MM.1S (cell line): Measurements from ENCODE around the gene KCNIP3.

Source experiments
- DNase-seq: peaks from one replicate; pipeline ENCODE4 v3.0.0-alpha.2; 2015
- H2AFZ ChIP-seq: fragments of 300-600 bp; sonication (generic); 2 replicates; pipeline ENCODE4 v1.6.0; 2016; ENCODE audit warnings: antibody characterized with exemption, low read length
- H3F3A ChIP-seq: fragments of 300-600 bp; sonication (generic); 2 replicates; pipeline ENCODE4 v1.6.1; 2016; ENCODE audit warnings: mild to moderate bottlenecking, antibody characterized with exemption, low read length, moderate library complexity, mixed read lengths; ENCODE audit not compliant: insufficient read depth
- H3K27ac ChIP-seq: fragments of 300-600 bp; sonication (generic); 2 replicates; pipeline ENCODE4 v1.5.1; 2016; ENCODE audit warnings: mild to moderate bottlenecking, low read length
- H3K27me3 ChIP-seq: fragments of 300-600 bp; sonication (generic); replicated peaks from 2 replicates; pipeline ENCODE4 v1.6.0; 2016; ENCODE audit warnings: low read length; ENCODE audit not compliant: insufficient read depth
- H3K36me3 ChIP-seq: fragments of 300-600 bp; sonication (generic); replicated peaks from 2 replicates; pipeline ENCODE4 v1.6.1; 2016; ENCODE audit warnings: mild to moderate bottlenecking, low read length, mixed read lengths; ENCODE audit not compliant: insufficient read depth
- H3K4me1 ChIP-seq: fragments of 300-600 bp; sonication (generic); 2 replicates; pipeline ENCODE4 v1.6.1; 2016; ENCODE audit warnings: low read length, mixed read lengths
- H3K4me2 ChIP-seq: fragments of 300-600 bp; sonication (generic); 2 replicates; pipeline ENCODE4 v1.6.0; 2016; ENCODE audit warnings: low read depth, low read length
- H3K4me3 ChIP-seq: fragments of 300-600 bp; sonication (generic); 2 replicates; pipeline ENCODE4 v1.5.1; 2016; ENCODE audit warnings: low read length, mixed read lengths
- H3K79me2 ChIP-seq: fragments of 300-600 bp; sonication (generic); 2 replicates; pipeline ENCODE4 v1.6.1; 2016; ENCODE audit warnings: mixed run types, low read length, mixed read lengths
- H3K9ac ChIP-seq: fragments of 300-600 bp; sonication (generic); 2 replicates; pipeline ENCODE4 v1.6.1; 2016; ENCODE audit warnings: low read length, mixed read lengths
- H3K9me2 ChIP-seq: fragments of 300-600 bp; sonication (generic); replicated peaks from 2 replicates; pipeline ENCODE4 v1.6.1; 2016; ENCODE audit warnings: mild to moderate bottlenecking, low read length, mixed read lengths; ENCODE audit not compliant: insufficient read depth
- H3K9me3 ChIP-seq: fragments of 300-600 bp; sonication (generic); replicated peaks from 2 replicates; pipeline ENCODE4 v1.6.1; 2016; ENCODE audit warnings: mild to moderate bottlenecking, low read length, mixed read lengths; ENCODE audit not compliant: insufficient read depth
- H4K20me1 ChIP-seq: fragments of 300-600 bp; sonication (generic); 2 replicates; pipeline ENCODE4 v1.6.1; 2016; ENCODE audit warnings: mild to moderate bottlenecking, low read length, moderate library complexity, mixed read lengths; ENCODE audit not compliant: insufficient read depth
- EZH2 ChIP-seq: fragments of 300-600 bp; sonication (generic); optimal IDR thresholded peaks from 2 replicates; pipeline ENCODE3; 2017; ENCODE audit warnings: low read depth, mild to moderate bottlenecking, antibody characterized with exemption, low read length, mixed read lengths
- EZH2phosphoT487 ChIP-seq: fragments of 300-600 bp; sonication (generic); IDR thresholded peaks from 2 replicates; pipeline ENCODE4 v1.6.1; 2018; ENCODE audit warnings: antibody characterized with exemption, low read length
- TF ChIP-seq, protein P1 (sequence below): fragments of 300-600 bp; sonication (generic); IDR thresholded peaks from 2 replicates; pipeline ENCODE4 v1.5.1; 2016; ENCODE audit warnings: antibody characterized with exemption, low read length, mixed read lengths

Gene KCNIP3

DNA sequence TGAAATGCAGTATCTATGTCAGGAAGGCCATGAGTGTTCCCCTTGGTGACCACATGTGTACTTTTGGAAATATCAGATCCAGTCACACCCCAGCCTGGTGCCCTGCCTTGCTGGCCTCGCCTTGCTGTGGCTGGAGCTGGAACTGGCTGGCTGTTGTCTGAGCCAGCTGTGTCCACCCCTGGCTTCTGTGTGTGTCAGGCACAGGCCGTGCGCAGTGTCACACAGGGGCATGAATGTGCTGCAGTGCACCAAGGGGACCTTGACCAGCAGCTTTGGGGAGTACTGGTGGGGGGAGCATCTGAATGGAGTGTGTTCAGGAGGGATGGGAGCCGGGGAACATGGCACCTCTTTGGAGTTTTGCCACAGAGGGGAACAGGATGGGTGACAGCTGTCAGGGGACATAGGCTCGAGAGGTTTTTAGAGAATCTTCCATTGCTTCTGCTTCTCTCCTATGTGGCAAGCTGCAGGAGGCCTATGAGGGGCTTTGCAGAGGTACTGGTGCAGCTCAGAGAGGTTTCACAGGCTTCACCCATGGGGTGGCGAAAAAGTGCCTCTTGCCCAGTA, 60.7 kb downstream of the KCNIP3 start:
- Histone ChIP-seq H3K9ac (no peak overlapping the region), H3K4me3 (no peak overlapping the region), H3K9me3 (no peaks in the 10 kb centered on the region), H3F3A (no peaks in the 10 kb centered on the region), H4K20me1 (no peaks in the 10 kb centered on the region), H3K27ac (no peak overlapping the region), H3K79me2 (no peaks in the 10 kb centered on the region), H2AFZ (no peak overlapping the region), H3K9me2 (no peaks in the 10 kb centered on the region), H3K36me3 (no peaks in the 10 kb centered on the region), H3K4me2 (no peak overlapping the region), H3K27me3 (no peaks in the 10 kb centered on the region), H3K4me1 (no peaks in the 10 kb centered on the region)
- TF ChIP-seq, protein P1, sequence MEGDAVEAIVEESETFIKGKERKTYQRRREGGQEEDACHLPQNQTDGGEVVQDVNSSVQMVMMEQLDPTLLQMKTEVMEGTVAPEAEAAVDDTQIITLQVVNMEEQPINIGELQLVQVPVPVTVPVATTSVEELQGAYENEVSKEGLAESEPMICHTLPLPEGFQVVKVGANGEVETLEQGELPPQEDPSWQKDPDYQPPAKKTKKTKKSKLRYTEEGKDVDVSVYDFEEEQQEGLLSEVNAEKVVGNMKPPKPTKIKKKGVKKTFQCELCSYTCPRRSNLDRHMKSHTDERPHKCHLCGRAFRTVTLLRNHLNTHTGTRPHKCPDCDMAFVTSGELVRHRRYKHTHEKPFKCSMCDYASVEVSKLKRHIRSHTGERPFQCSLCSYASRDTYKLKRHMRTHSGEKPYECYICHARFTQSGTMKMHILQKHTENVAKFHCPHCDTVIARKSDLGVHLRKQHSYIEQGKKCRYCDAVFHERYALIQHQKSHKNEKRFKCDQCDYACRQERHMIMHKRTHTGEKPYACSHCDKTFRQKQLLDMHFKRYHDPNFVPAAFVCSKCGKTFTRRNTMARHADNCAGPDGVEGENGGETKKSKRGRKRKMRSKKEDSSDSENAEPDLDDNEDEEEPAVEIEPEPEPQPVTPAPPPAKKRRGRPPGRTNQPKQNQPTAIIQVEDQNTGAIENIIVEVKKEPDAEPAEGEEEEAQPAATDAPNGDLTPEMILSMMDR = no peak
- TF ChIP-seq EZH2 (no peak), EZH2phosphoT487 (no peak)
- DNase-seq = no peak

DNA sequence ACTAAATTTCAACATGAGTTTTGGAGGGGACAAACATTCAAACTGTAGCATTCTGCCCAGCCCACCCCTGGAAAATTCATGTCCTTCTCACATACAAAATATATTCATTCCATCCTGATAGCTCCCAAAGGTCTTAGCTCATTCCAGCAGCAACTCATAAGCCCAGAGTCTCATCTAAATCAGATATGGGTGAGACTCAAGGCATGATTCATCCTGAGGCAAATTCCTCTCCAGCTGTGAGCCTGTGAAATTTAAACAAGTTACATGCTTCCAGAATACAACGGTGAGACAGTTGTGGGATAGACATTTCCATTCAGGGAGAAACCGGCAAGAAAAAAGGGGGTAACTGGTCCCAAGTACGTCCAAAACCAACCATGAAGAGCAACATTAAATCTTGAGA, 61.9 kb downstream of the KCNIP3 start:
- H3K4me2 ChIP-seq = no peak overlapping the region
- H3K9me2 ChIP-seq = no peaks in the 10 kb centered on the region
- TF ChIP-seq EZH2 (no peak), EZH2phosphoT487 (no peak)
- TF ChIP-seq, protein P1 = no peak
- no peaks in the 10 kb centered on the region for H3F3A ChIP-seq
- no peaks in the 10 kb centered on the region for H4K20me1 ChIP-seq
- H3K79me2 ChIP-seq = no peaks in the 10 kb centered on the region
- H3K36me3 ChIP-seq = no peaks in the 10 kb centered on the region
- H3K9me3 ChIP-seq = no peaks in the 10 kb centered on the region
- DNase-seq = no peak
- no peak overlapping the region for H2AFZ ChIP-seq
- no peak overlapping the region for H3K27ac ChIP-seq
- no peaks in the 10 kb centered on the region for H3K4me1 ChIP-seq
- no peaks in the 10 kb centered on the region for H3K27me3 ChIP-seq
- H3K9ac ChIP-seq = no peak overlapping the region
- H3K4me3 ChIP-seq = no peak overlapping the region

DNA sequence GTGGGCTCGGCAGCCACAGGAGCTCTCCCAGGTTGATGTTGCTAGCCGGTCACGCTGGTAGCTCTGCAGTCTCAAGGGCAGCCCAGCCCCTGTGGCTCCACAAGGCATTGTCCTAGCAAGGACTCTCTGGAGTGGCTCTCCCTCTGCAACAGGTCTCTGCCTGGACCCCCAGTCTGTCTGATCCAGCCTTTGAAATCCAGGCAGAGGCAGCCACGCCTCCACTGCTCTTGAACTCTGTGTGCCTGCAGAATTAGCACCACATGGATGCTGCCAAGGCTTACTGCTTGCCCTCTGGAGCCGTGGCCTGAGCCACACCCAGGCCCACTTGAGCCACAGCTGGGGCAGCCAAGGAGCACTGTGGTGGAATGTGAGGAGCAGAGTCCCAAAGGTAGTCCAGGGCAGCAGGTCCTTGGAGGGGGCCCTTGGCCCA, 62.4 kb downstream of the KCNIP3 start:
- Histone ChIP-seq H4K20me1 (no peaks in the 10 kb centered on the region), H3K79me2 (no peaks in the 10 kb centered on the region), H3K36me3 (no peaks in the 10 kb centered on the region), H3K9ac (no peak overlapping the region), H3K4me3 (no peak overlapping the region), H3K9me3 (no peaks in the 10 kb centered on the region), H3K4me2 (no peak overlapping the region), H3F3A (no peaks in the 10 kb centered on the region), H3K4me1 (no peaks in the 10 kb centered on the region), H3K9me2 (no peaks in the 10 kb centered on the region), H2AFZ (no peak overlapping the region), H3K27ac (no peak overlapping the region), H3K27me3 (no peaks in the 10 kb centered on the region)
- no peak for DNase-seq
- TF ChIP-seq EZH2 (no peak), EZH2phosphoT487 (no peak)
- TF ChIP-seq, protein P1 = no peak
